T-helper 1 cell (primary cell): ENCODE results near the gene SORCS2.

ENCODE experiments used
- DNase-seq, 5 donors: peaks; one replicate each; pipeline ENCODE4 v3.0.0-alpha.2; 2012 to 2020

SORCS2 gene

DNA sequence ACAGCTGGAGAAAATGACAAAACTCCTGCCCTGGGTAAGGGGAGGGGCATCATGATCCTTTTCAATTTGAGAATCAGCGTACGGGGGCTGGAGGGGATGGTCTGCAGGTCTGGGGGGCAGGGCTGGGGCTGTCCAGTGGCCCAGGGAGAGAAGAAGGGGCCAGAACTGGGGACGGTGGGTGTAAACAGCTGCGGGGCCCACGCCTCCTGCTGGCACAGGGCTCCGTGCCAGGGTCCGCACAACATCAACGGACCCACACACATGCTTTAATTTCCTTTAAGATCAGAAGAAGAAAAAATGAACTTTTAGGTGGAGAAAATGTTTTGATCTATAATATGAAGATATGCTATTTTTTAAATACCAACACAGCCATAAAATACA lies 190.3 kb downstream of the SORCS2 start:
- DNase-seq = no peak

DNA sequence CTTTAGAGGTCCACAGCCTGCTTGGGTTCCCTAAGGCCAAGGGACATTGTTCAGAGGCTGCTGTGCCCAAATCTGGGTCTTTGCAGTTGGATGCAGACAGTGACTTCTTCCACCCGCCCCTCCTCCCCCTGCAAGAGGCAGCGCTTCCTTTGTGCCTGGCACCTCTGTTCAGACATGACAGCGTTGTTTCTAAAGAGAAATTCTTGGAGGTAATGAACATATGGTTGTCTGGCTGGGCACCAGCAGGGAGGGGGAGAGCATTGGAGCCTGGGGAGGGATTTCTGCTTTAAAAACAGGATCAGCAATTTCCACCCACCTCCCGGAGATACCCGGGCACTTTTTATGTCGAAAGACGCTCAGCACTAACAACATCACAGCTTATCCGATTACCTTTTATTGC lies 190.9 kb downstream of the SORCS2 start:
- no peak for DNase-seq

DNA sequence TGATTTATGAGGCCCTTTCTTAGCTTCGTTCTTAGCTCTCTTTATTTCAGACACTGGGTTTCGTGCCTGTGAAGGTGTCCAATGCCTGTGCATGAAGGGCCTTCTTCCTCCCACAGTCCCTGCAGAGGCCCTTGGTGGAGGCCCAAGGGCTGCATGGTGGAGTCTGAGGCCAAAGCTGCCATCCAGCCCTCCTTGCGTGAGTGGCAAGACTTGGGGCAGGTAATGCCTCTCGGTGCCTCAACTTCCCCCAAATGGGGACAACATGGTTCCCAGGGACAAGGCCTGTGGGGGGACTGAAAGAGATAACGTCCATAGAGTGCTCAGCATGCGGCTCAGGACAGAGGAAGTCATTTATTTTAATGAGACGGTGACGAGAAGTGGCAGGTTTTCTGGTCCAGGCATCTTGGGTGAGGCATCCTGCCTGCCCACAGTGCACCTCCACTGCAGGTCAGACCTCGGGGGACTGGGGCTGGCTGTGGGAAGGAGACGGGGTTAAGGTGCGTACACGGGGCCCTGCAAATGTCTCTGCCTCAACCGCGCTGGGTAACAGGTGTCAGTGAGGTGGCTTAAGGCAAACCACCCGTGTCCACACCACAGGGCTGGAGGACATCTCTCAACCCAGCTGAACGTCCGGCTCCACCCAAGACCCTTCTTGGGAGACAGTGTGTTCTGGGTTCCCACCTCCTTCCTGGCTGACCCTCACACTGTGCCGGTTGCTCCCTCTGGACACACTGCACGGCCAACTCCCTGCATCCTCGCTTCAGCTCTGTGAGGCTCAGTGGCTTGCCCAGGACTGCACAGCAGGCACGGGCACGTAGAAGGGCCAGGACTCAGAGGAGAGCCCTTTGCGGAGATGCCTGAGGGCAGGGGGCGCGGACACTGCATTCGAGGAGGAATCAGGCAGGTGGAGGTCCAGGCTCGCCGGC lies 191.9 kb downstream of the SORCS2 start:
- no peak for DNase-seq

DNA sequence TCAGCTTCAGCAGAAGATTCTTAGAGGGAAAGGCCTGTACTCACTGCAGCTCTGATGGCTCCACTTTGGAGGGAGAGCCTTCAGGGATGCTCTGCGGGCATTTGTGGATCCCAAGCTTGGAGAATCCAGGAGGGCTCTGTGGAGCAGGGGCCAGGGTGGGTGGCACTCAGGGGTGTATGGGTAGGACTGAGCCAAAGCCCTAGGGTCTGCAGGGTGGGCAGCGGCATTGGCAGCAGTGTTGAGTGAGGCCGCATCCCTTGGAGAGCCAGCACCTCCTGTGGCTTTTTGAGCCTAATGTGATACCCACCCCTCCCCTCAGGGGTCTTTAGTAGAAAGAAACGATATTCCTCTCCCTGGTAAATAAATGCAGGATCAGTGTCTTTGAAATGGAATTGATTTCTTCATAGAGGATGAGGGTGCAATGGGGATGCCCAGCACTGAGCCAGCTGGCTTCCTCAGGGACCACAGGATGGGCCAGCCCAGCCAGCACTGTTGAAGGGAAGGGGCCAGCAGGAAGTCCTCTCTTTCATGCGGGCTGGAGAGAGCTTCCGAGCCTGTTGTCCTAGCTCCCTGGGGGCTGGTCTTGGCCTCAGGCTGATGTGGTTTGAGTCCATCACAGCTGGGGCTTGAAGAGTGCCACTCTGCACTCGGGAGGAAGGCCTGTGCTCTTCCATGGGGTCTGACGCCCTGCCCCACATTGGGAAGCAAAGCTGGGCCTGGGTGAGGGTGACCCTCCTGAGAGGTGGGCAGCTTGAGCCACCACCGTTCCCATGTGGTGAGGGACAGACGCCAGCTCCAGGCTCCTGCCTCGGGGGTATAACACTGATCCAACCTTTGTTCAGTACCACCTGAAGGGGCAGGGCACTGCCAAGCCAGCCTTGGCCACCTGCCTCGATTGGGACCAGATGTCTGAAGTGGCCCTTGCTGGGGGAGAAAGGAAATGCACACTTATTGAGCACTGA lies 192.9 kb downstream of the SORCS2 start:
- no peak for DNase-seq

DNA sequence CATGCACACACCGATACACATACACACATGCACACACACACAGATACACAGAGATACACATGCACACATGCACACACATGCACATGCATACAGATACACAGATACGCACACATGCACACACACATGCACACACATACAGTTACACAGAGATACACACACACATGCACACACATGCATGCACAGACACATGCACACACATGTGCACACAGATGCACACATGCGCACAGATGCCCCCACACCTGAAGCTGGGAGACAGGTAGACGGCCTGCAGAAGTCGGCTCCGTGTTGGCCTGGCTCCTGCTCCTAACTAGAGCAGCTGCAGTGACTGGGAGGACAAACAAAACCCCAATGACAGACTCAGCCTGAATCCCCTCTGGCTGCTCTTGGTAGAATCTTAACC lies 195.6 kb downstream of the SORCS2 start:
- DNase-seq = no peak

DNA sequence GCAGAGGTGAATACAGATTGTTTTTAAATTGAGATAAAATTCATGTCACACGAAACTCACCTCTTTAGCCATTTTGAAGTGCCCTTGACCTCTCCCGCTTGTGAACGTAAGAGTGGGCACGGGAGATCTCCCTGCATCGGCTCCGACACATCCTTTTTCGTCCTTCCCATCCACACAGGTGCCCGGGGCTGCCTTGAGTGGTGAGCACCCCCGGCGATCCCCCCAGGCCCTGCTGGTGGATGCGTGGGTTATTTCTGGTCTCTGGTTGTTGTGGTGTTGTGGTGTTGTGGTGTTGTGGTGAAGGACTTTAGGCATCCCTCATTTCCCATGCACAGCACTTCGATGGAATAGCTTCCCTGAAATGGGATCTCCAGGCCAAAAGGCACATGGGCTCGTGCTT lies 196.3 kb downstream of the SORCS2 start:
- no peak for DNase-seq

DNA sequence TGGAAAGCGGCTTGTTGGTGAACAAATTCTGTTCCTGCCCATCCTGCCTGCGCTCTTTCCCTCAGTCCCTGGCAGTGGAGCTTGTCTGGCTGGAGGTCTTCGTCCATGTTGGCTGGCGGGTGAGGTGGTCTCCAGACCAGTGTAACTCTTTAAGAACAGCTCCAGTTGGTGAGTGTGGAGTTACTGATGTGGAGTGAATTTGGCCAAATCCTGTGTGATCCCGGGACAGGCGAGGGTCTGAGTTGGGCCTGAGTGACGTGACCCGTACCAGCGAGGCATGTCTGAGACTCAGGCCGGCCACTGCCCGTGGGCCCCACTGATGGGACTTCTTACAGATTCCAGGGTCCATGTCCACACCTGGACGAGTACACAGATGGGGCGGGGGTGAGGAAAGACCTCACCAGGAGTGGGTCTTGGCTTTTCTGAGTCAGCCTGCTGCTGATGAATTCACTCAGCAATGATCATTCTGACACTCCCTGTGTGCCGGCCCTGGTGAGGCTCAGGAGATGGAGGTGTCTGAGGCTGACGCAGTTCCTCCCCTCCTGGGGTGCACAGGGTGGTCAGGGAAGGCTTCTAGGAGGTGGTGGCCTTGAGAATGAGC lies 196.9 kb downstream of the SORCS2 start:
- DNase-seq = no peak

DNA sequence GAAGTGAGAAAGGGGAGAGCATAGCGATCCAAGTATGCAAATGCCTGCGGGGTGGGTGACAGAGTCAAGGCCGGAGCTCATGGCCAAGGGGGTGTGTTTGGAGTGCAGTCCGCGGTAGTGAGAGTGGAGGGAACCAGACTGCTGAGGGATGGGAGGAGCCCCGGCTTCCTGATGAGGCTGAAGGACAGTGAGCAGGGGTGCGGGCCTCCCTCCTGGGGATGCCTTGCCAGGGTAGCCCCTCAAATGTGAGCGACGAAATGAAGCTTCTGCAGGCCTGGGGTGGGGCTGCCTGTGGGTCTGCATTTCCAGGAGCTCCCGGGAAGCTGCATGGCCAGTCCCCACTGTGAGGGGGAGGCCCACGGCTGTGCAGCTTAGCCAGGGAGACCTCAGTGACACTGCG lies 197.4 kb downstream of the SORCS2 start:
- no peak for DNase-seq

DNA sequence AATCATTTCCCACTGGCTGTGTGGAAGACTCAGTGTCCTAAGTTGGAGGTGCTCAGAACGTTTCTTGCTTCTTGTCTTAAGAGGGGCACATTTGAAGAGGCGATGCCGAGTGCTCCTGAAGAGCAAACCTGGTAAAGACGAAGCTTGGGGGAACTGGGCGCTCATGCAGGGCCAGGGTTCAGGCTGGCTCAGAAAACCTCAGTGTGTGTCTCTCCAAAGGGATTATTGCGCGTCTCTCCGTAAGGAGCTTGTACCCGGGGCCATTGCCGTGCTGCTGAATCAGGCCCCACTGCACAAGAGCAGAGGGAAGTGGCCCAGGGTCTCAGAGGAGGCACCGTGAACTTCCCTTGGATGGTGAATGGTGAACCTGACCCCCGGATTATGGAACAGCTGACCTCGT lies 198.0 kb downstream of the SORCS2 start:
- no peak for DNase-seq

DNA sequence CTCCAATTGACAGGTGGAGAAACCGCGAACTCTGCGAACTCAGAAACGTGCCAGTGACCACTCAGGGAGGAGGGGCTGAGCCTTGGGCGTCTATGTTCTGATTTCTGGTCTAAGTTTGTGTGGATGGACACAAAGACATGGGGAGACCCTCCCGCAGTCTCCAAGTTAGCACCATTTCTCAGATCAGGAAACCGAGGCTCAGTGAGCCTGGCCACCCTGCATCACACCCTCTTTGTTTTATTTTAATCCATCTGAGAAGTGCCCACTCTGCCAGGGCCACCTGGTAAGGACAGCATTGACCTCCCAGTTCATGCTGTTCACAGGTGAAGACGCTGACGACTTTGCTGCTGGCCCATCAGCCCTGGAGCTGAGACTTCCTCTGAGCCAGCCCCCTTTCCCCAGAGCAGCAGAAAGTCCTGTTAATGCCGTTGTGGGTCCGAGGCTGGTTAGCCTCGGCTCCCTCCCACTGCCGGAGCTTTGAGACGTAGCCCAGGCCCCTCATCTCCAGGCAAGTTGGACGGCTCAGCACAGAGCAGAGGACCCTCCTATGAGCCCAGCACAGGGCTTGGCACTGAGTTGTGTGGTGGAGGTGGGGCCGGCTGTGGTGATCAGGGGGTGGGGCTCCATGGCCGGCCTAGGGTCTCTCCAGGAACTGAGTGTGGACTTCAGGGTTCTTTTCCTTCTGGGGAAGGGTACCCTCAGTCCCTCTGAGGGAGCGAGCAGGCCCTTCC lies 198.7 kb downstream of the SORCS2 start:
- DNase-seq = no peak

DNA sequence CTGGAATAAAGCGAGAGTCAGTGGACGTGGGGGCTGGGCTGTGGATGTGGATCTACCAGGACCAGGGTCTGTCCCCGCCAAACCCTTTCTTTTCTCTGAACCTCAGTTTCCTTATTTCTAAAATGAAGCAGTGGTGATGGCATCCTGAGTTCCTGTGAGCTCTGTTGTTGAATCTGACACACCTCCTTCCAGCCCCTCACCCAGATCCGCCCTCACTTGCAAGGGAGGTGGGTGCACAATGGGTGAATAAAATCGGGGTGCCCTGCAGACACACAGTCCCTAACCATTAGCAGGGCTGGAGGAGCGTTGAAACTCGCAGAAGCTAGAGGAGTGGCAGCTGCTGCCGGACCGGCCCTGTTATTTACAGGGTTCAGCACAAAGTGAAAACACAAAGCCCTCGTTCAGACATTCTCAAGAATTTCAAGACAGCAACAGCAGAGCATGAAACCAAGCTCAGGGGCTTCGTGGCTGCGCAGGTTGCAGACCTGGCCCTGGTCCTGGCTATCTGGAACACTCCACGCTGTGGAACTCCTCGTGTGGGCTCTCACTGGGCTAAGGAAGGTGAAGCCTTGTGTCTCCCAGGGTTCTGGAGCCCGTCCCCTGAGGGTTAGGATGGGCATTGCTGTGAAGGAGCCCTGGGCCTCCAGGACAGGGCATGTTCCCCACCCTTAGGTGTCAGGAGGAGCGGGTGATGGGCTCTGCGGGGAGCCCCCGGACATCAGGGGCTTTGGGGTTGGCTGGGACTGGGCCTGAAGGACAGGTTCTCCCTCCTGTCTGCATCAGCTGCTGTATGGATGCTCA lies 199.5 kb downstream of the SORCS2 start:
- DNase-seq = no peak

DNA sequence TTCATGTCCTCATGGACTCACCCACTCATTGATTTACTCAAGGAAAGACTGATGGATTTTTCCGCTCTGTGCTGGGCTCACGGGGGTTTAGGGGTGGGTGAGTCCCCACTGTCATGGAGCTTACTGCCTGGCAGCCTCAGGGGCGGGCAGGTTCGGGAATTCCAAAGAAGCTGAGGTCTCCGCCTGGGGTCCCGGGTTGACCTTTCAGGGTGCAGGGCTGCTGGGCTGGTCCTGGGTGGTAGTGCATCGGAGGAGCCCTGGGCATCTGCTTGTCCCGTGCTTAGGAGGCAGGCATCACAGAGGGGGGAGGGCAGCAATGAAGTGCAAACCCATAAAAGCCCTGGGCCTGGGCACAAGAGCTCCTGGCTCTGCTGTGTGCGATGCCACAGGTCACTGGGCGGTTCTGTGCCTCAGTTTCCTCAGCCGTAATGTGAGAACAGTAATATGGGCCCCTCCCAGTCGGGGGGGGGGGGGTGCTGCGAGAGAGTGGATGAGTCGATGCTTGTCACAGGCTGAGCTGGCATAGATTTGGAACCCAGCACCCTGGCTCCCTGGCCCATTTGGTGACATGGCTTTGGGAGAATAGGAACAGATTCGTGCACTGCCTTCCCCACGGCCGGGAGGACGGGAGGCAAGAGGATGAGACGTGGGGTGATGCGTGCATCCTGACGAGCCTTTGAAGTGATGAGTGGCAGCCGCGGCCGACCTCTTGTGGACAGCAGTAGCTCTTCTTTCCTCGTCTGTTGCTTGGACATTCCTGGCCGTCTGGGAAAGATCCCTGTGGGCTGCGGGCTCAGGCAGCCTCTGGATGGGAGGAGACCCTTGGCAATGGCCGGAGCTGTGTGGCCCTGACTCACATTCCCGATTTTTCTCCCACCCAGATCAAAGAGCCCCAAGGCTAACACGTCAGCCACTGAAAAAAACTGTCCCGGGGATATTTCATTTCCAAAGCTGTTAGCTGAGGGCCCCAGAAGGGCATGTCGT lies 200.4 kb downstream of the SORCS2 start:
- no peak for DNase-seq

DNA sequence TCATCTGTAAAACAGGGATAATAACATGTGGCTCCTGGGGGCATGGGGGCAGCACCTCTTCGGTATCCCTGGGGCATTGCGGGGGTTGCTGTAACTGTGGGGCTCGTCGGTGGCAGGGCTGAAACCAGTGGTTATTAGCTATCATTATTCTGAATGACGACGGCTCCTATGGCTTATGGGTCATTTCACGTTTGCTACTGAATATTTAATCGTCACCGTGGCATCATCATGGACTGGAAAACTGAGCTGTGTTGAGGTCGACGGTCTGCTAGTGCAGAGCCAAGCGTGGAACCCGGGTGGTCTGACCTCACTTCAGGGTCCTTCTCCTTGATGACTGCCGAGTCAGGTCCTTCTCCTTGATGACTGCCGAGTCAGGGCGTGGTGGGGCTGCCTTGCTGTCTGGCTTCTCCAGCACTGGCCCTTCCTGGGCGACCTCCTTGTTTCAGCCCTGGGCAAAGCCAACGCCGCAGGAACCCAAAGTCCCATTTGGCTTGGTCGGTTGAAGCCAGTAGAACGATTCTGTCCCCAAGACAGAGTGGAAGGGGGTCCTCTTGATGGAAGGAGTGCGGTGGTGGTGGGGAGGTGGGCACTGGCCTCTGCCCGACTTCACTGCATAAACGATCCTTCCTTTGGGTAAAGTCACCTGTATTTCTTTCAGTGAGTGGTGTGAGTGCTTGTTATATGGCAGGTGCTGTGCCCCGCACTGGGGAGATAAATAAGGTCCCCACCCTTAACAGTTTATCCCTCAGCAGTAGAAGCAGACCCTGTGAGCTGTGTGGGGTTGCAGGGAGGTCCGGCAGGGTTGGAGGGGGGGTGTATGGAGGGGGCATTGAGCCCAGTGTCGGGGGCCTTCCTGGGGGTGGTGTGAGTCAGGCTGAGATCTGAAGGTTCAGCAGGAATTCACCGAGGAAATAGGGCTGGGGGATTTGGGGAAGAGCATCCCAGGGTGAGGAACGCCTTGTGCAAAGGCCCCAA lies 201.6 kb downstream of the SORCS2 start:
- no peak for DNase-seq

DNA sequence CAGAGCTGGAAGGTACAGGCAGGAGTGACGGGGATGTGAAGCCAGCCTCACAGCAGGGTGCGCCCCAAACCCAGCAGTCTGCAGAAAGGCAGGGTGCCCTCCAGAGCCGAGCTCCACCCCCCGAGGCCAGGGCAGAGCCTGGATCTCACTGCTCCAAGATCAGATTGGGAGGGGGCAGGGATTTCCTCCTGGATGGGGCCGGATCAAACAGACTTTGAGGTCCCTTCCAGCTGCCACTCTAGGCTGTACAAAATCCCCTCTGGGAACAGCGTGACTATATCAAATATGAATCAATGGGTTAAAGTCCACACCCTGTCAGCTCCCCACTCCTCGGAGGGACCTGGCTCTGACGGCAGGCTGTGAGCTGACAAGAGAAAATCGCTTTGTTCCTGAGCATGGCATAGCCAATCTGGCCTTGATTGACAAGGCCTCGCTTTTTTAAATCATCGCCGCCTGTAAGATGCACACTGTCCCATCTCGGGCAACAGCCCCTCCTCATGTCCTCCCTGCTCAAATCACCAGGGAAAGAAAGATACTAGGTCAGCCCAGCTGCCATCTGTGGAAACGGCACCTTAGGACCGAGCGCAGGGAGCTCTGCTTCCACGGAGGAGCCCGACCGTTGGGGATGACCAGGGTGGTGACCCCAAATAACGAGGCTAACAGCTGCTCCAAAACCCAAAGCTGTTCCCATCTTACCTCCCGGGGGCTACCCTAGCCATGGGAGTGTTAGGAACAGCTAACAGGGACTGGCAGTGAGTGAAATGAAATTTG lies 202.5 kb downstream of the SORCS2 start:
- DNase-seq = no peak

DNA sequence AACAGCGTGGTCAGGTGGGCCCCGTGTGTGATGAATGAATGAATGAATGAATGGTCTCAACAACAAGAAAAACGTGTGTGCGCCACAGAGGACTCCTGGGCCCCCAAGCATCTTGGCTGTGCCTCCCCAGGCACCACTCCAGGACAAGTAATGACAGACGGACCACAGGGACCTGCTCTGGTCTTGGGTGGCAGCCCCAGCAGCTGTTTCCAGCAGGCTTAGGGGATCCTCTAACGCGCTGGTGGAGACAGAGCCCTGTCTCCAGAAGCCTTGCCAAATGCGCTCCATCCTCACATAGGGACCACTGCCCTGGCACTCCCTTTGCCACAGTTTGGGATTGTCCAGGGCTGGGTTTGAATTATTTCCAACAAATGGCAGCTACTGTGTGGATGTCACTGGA lies 203.3 kb downstream of the SORCS2 start:
- no peak for DNase-seq

DNA sequence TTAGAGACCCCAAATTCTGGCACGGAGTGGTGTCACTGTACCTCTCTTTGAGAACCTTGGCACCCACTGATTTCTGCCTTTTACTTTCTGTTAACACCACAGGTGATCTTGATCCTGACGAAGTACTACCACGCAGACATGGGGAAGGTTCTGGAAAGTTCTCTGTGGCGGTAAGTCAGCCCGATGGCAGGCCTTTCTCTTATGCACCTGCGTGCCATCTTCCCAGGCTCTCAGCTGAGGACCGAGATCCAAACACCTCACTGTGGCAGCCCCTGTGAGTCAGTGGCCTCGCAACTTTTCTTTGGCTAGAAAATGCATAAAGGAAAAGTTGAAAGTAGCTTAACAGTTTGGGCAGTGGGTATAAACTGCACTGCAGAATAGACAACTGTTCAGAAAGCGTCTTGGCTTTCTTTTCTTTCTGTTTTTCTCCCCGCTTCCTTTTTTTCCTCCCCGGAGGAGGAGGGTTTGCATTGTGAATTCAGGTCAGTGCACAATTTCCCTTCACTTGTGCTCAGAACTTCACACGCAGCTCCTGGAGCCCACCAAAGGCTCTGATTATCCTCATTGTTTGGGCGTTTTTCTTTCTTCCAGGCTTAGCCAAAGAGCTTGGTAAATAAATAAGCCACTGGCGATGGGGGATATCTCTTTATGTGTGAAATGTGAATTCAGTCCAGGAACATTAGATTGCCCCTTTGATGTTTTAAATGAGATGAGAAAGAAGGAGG lies 204.0 kb downstream of the SORCS2 start:
- DNase-seq = no peak
